Neuron (in vitro differentiated cells): ENCODE measurements around the gene SKAP1.
"Not testable (repeated sequence)": the region's sequence is repeated elsewhere in the genome, so short reads cannot be mapped to it uniquely, and the experiment has no call there.

Experiments used
- H2AFZ ChIP-seq: one replicate; pipeline ENCODE4 v1.6.1; 2013; ENCODE audit warnings: low read depth, mild to moderate bottlenecking, inconsistent platforms, low read length, moderate library complexity
- H3K27me3 ChIP-seq: one replicate; pipeline ENCODE4 v1.6.1; 2013; ENCODE audit warnings: low read length; ENCODE audit not compliant: insufficient read depth
- H3K36me3 ChIP-seq: one replicate; pipeline ENCODE4 v1.6.1; 2013; ENCODE audit warnings: low read length; ENCODE audit not compliant: insufficient read depth
- H3K4me1 ChIP-seq: one replicate; pipeline ENCODE4 v1.6.1; 2013; ENCODE audit warnings: low read length; ENCODE audit not compliant: insufficient read depth
- H3K4me3 ChIP-seq: 2 replicates; pipeline ENCODE4 v1.5.1; 2013; ENCODE audit warnings: mild to moderate bottlenecking, low read length, moderate library complexity
- H3K9me3 ChIP-seq: one replicate; pipeline ENCODE4 v1.6.1; 2013; ENCODE audit warnings: low read length

SKAP1 gene

DNA sequence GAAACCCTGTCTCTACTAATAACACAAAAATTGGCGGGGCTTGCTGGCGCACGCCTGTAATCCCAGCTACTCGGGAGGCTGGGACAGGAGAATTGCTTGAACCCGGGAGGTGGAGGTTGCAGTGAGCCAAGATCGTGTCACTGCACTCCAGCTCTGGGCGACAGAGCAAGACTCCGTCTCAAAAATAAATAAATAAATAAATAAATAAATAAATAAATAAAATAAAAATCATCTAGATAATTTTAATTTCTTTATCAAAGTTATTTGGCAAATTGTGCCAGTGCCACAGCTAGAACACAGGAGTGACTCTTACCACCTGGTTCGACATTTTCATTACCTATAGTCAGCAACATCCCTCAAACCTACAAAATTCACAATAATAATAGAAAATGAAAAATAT, 143.1 kb downstream of the SKAP1 start:
- H3K9me3 ChIP-seq, H3K4me1 ChIP-seq, H3K4me3 ChIP-seq, H3K36me3 ChIP-seq, H3K27me3 ChIP-seq, H2AFZ ChIP-seq: not testable (repeated sequence)

DNA sequence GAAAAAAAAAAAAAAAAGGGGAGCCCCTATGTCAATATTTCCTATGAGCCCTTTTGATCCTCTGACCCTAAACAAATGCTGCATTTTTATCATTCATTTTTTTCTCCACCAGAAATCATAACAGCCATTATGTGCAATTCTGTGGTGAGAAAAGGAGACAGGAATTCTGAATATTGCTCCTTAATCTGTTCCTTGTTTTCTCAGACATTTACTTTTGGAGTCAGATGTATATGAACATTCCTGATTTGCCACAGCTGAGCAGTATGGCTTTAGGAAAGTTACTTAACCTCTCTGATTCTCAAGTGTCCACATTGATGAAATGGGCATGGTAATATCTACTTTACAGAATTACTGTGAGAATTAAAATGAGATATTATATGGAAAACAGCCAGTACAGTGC, 144.4 kb downstream of the SKAP1 start:
- Histone ChIP-seq H3K4me3 (no peak overlapping the region), H3K4me1 (no peaks in the 10 kb centered on the region), H3K9me3 (no peaks in the 10 kb centered on the region), H2AFZ (no peak overlapping the region), H3K36me3 (no peaks in the 10 kb centered on the region), H3K27me3 (peaks cover 10% of the 10 kb centered on the region)

DNA sequence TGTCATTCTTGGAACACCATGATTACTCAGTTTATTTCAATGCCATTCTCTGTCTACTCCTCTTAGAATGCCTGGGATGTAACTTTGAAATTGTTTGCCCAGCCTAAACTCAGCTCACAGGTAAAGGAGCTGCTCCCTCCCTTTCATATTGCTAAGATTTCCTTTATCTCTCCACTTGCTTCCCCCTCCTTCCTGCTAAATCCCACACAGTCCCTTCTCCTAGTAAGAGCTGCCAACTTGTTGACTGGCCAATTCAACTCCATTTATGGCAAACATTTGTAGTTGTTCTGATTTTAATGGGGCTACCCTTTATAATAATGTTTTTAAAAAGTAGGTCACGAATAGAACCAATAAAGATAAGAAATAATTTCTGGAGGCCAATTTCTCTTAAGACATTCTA, 146.1 kb downstream of the SKAP1 start:
- no peak overlapping the region for H3K4me3 ChIP-seq
- no peaks in the 10 kb centered on the region for H3K9me3 ChIP-seq
- H3K36me3 ChIP-seq, result no peaks in the 10 kb centered on the region

DNA sequence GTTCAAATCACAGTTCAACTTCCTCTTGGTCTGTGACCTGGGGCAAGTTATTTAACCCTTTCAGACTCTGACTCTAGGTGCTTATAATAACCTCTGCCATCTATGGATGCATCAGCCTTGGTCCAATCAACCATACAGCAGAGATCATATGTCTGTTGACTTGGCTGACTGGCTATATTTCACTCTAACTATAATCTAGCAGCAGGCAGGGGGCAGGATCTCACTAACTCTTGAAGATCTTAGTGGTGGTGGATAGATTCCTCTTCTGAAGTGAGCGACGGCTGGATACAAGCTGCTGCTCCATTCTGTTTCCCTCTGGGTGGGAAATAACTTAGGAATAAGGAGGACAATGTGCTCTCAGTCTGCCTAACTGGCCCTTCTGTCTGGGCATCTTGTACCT, 146.6 kb downstream of the SKAP1 start:
- Histone ChIP-seq H3K4me3 (no peak overlapping the region), H2AFZ (no peak overlapping the region), H3K27me3 (peaks cover 17% of the 10 kb centered on the region), H3K9me3 (no peaks in the 10 kb centered on the region), H3K4me1 (no peaks in the 10 kb centered on the region), H3K36me3 (no peaks in the 10 kb centered on the region)

More for the DNA sequence above, 146.1 kb downstream of the SKAP1 start:
- peaks cover 13% of the 10 kb centered on the region for H3K27me3 ChIP-seq
- no peak overlapping the region for H2AFZ ChIP-seq
- H3K4me1 ChIP-seq, result no peaks in the 10 kb centered on the region

DNA sequence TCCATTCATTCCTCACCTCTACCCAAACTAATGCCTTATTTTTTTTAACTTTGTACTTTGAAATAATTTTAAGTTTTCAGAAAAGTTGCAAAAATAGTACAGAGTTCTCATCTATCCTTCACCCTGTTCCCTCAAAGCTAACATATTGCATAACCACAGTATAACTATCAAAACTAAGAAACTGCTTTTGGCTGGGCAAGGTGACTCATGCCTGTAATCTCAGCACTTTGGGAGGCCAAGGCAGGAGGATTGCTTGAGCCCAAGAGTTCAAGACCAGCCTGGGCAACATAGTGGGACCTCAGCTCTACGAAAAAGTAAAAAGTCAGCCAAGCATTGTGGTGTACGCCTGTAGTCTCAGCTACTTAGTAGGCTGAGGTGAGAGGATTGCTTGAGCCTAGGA, 147.7 kb downstream of the SKAP1 start:
- H3K4me1 ChIP-seq, result no peaks in the 10 kb centered on the region
- H3K36me3 ChIP-seq, result no peaks in the 10 kb centered on the region
- peaks cover 17% of the 10 kb centered on the region for H3K27me3 ChIP-seq
- H3K9me3 ChIP-seq, result no peaks in the 10 kb centered on the region
- no peak overlapping the region for H3K4me3 ChIP-seq
- no peak overlapping the region for H2AFZ ChIP-seq

- Histone ChIP-seq H2AFZ (no peak overlapping the region), H3K27me3 (peaks cover 29% of the 10 kb centered on the region), H3K4me3 (no peak overlapping the region), H3K36me3 (no peaks in the 10 kb centered on the region), H3K4me1 (no peaks in the 10 kb centered on the region), H3K9me3 (no peaks in the 10 kb centered on the region)
Measured at GRCh38 chr17:48278760-48279491, 151.1 kb downstream of the SKAP1 start.

DNA sequence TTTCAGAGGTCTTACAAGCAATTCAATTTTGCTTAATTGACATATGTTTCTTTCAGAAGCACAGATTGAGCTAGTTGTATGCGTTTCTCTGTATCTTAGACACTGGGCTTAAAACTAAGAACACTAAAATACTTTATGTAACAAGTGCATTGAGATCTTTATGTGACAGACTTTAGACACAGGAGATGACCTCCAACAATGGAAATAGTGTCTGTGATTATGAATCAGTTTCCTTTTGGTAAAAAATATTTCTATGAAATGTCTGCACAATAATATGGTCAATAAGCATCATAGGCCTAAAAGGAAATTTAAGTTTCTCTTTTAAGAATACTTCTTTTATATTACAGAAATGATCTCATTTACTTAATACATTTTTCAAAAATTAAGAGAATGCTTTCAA, 153.2 kb downstream of the SKAP1 start:
- Histone ChIP-seq H3K4me1 (no peaks in the 10 kb centered on the region), H3K9me3 (no peaks in the 10 kb centered on the region), H2AFZ (no peak overlapping the region)

GRCh38 chr17:48270899-48271298, 159.1 kb downstream of the SKAP1 start:
- Histone ChIP-seq H3K27me3 (peaks cover 16% of the 10 kb centered on the region), H3K9me3 (no peaks in the 10 kb centered on the region)

More for the DNA sequence above, 153.2 kb downstream of the SKAP1 start:
- Histone ChIP-seq H3K36me3 (no peaks in the 10 kb centered on the region), H3K27me3 (peaks cover 24% of the 10 kb centered on the region), H3K4me3 (no peak overlapping the region)

GRCh38 chr17:48269209-48269608, 160.8 kb downstream of the SKAP1 start:
- Histone ChIP-seq H3K4me1 (no peaks in the 10 kb centered on the region), H3K4me3 (no peak overlapping the region), H2AFZ (no peak overlapping the region), H3K36me3 (no peaks in the 10 kb centered on the region), H3K9me3 (no peaks in the 10 kb centered on the region), H3K27me3 (peaks cover 13% of the 10 kb centered on the region)

More at GRCh38 chr17:48270899-48271298, 159.1 kb downstream of the SKAP1 start:
- Histone ChIP-seq H2AFZ (no peak overlapping the region), H3K4me1 (no peaks in the 10 kb centered on the region), H3K4me3 (no peak overlapping the region), H3K36me3 (no peaks in the 10 kb centered on the region)

DNA sequence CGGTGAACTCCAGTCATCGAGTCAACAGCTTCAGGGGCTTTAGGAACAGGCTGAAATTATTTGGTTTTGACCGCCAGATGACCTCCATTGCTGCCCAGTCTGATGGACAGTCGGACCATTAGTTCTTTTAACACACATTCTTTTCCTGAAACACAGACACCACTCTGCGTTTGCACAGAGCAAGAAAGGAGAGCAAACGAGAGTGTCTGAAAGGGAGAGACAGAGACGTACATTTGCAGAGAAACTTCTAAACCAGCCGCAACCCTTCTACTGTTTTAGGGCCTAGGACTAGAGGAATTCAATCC, 166.3 kb downstream of the SKAP1 start:
- Histone ChIP-seq H3K36me3 (no peaks in the 10 kb centered on the region), H3K4me1 (peaks cover 6% of the 10 kb centered on the region), H3K27me3 (peaks cover 20% of the 10 kb centered on the region), H2AFZ (no peak overlapping the region), H3K9me3 (no peaks in the 10 kb centered on the region), H3K4me3 (no peak overlapping the region)

- H3K4me3 ChIP-seq, result no peak overlapping the region
- peaks cover 6% of the 10 kb centered on the region for H3K4me1 ChIP-seq
- H3K36me3 ChIP-seq, result no peaks in the 10 kb centered on the region
- H3K9me3 ChIP-seq, result no peaks in the 10 kb centered on the region
- H2AFZ ChIP-seq, result no peak overlapping the region
- peaks cover 25% of the 10 kb centered on the region for H3K27me3 ChIP-seq
Measured at GRCh38 chr17:48262982-48263730, 166.9 kb downstream of the SKAP1 start.

GRCh38 chr17:48261297-48261880, 168.6 kb downstream of the SKAP1 start:
- Histone ChIP-seq H3K4me1 (peaks cover 6% of the 10 kb centered on the region), H3K9me3 (no peaks in the 10 kb centered on the region), H2AFZ (no peak overlapping the region), H3K36me3 (no peaks in the 10 kb centered on the region), H3K27me3 (peaks cover 32% of the 10 kb centered on the region), H3K4me3 (no peak overlapping the region)

DNA sequence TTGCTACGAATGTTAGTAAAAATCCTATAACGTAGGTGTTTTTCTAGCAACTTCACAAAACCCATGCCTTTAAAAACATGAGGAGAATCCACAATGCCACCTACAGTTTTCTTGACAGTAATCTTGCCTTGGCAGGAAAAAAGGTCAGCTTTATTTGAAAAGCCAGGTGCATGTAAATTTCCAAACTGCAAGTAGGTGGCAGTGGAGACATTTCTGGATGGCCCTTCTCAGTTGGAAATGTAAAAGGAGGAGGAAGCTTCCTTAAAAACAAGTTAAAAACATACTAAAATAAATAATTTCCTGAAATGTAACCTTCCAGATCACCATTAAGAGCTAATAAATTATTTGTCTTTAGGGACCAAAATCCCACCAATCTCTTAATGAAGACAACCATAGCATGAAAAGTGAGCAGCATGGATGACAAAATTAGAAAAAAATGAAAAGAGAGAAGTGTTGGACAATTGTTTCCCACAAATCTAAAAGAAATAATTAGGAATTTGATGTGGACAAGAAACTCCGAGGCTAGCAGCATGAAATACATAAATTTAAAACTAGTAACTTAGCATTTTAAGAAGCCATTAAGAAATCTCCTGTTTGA, 170.2 kb downstream of the SKAP1 start:
- Histone ChIP-seq H3K4me1 (peaks cover 6% of the 10 kb centered on the region), H3K9me3 (no peaks in the 10 kb centered on the region), H3K36me3 (no peaks in the 10 kb centered on the region), H3K27me3 (peaks cover 29% of the 10 kb centered on the region), H2AFZ (no peak overlapping the region), H3K4me3 (no peak overlapping the region)
